Activated T-helper 9 cell treated with anti-CD3 and anti-CD28 coated beads, Interleukin-2, amount 50 U/mL, for 16 hours (primary cell): ENCODE measurements around the gene AGRN.
"Not testable (repeated sequence)": the region's sequence is repeated elsewhere in the genome, so short reads cannot be mapped to it uniquely, and the experiment has no call there.

Experiments
- DNase-seq: peaks from one replicate; pipeline ENCODE4 v3.0.0-alpha.2; 2020; ENCODE audit warnings: low read depth

The AGRN gene

GRCh38 chr1:1067284-1067859, 47.5 kb downstream of the AGRN start:
- no peak for DNase-seq

GRCh38 chr1:1067860-1068516, 48.1 kb downstream of the AGRN start:
- no peak for DNase-seq

- peak; percentile 22 for DNase-seq
These were observed 48.7 kb downstream of the AGRN start for GRCh38 chr1:1068517-1069055.

GRCh38 chr1:1069056-1069710, 49.3 kb downstream of the AGRN start:
- DNase-seq: peak; percentile 84

- DNase-seq: no peak
These were observed 50.1 kb downstream of the AGRN start for GRCh38 chr1:1069711-1070676.

GRCh38 chr1:1071486-1072298, 51.8 kb downstream of the AGRN start:
- DNase-seq: no peak

GRCh38 chr1:1072299-1072848, 52.5 kb downstream of the AGRN start:
- DNase-seq: no peak

- no peak for DNase-seq
These were observed 53.2 kb downstream of the AGRN start for GRCh38 chr1:1072849-1073742.

GRCh38 chr1:1073743-1074587, 54.0 kb downstream of the AGRN start, which contains the start of gene RNF223:
RNF223 (minus strand) TSS chr1:1074306; CDS start chr1:1072566, 1,740 bp downstream.
- DNase-seq: no peak

- no peak for DNase-seq
These were observed 54.8 kb downstream of the AGRN start for GRCh38 chr1:1074631-1075147.

GRCh38 chr1:1075148-1075935, 55.4 kb downstream of the AGRN start:
- no peak for DNase-seq

- not testable (repeated sequence) for DNase-seq
These were observed 57.5 kb downstream of the AGRN start for GRCh38 chr1:1077396-1077795.

GRCh38 chr1:1079408-1080121, 59.6 kb downstream of the AGRN start:
- peak; percentile 33 for DNase-seq

- no peak for DNase-seq
These were observed 60.3 kb downstream of the AGRN start for GRCh38 chr1:1080122-1080757.

GRCh38 chr1:1080951-1081310, 61.0 kb downstream of the AGRN start:
- DNase-seq: no peak
